Calu3 (cell line): ENCODE measurements around the gene TCEANC. TPM values are rescaled to one million over a fixed set of nuclear protein-coding genes. Genes with fewer than 3 reads are reported as not detected.
A peak's percentile ranks its signal among the peaks of the same experiment; 100 is the strongest.

Experiments used
- BruUV-seq: library from RNA; stranded (reverse); fragments of 400-500 nt; replicated peaks from 2 replicates; lab custom pipeline; 2021; lab: Mats Ljungman, UMichigan
- CTCF ChIA-PET: fragments of 300-600 bp; sonication (Branson Sonifier 250); formaldehyde crosslinking; loops from one replicate; lab custom pipeline; 2022; ENCODE audit warnings: antibody characterized with exemption; lab: Charles Lee
- DNase-seq: peaks from one replicate; pipeline ENCODE4 v3.0.0; 2022
- H3K27ac Mint-ChIP-seq: one replicate; pipeline ENCODE4 v1.8.0; 2022; ENCODE audit warnings: mixed read lengths; ENCODE audit not compliant: unreplicated experiment
- H3K27me3 Mint-ChIP-seq: one replicate; pipeline ENCODE4 v1.8.0; 2022; ENCODE audit warnings: mixed read lengths; ENCODE audit not compliant: unreplicated experiment
- H3K36me3 Mint-ChIP-seq: one replicate; pipeline ENCODE4 v1.8.0; 2022; ENCODE audit warnings: mild to moderate bottlenecking, moderate library complexity, mixed read lengths; ENCODE audit not compliant: insufficient read depth, unreplicated experiment
- H3K4me1 Mint-ChIP-seq: one replicate; pipeline ENCODE4 v1.8.0; 2022; ENCODE audit warnings: mild to moderate bottlenecking, low read depth, mixed read lengths; ENCODE audit not compliant: unreplicated experiment
- H3K4me3 Mint-ChIP-seq: one replicate; pipeline ENCODE4 v1.8.0; 2022; ENCODE audit warnings: mild to moderate bottlenecking, low read depth, moderate library complexity, mixed read lengths; ENCODE audit not compliant: unreplicated experiment
- H3K9me3 Mint-ChIP-seq: one replicate; pipeline ENCODE4 v1.8.0; 2022; ENCODE audit warnings: low read depth, mixed read lengths; ENCODE audit not compliant: unreplicated experiment
- CTCF ChIP-seq: fragments of 200-600 bp; IDR thresholded peaks from one replicate; pipeline ENCODE4 v1.8.0; 2022; ENCODE audit warnings: antibody characterized with exemption; ENCODE audit not compliant: unreplicated experiment
- intact Hi-C: fragments of 100-400 bp; cut with micrococcal nuclease; formaldehyde crosslinking; loops from one replicate; pipeline ENCODE4 v1.10.0; 2022; ENCODE audit not compliant: unreplicated experiment
- total RNA-seq: library from RNA; stranded (reverse); gene quantifications from 2 replicates; pipeline ENCODE4 v1.2.3, GENCODE V29; 2022

TCEANC gene
- total RNA-seq, 1 experiment from 2014 or later: 2.1 TPM

GRCh38 chrX:13694359-13694758, 41.4 kb downstream of the TCEANC start:
- H3K27me3 Mint-ChIP-seq: no peaks in the 10 kb centered on the region
- CTCF ChIA-PET: no interaction called here
- no TSS peak for BruUV-seq
- no peak for DNase-seq
- TF ChIP-seq CTCF: no peak
- H3K27ac Mint-ChIP-seq: peak overlapping the region; percentile 88
- H3K4me3 Mint-ChIP-seq: peak overlapping the region; percentile 86
- H3K9me3 Mint-ChIP-seq: no peaks in the 10 kb centered on the region
- intact Hi-C loops: loop anchor here (5.0 kb wide), 1 partner anchor 38 kb away; the partner anchor contains the start of genes OFD1 and TRAPPC2
- H3K4me1 Mint-ChIP-seq: peaks cover 57% of the 10 kb centered on the region
- H3K36me3 Mint-ChIP-seq: peaks cover 56% of the 10 kb centered on the region

- TF ChIP-seq CTCF: no peak
- CTCF ChIA-PET: no interaction called here
- H3K27ac Mint-ChIP-seq: peak overlapping the region; percentile 88
- no peaks in the 10 kb centered on the region for H3K9me3 Mint-ChIP-seq
- no peak for DNase-seq
- H3K4me3 Mint-ChIP-seq: peak overlapping the region; percentile 86
- peaks cover 53% of the 10 kb centered on the region for H3K36me3 Mint-ChIP-seq
- intact Hi-C loops: loop anchor here (5.0 kb wide), 1 partner anchor 37 kb away; the partner anchor contains the start of genes OFD1 and TRAPPC2
- no peaks in the 10 kb centered on the region for H3K27me3 Mint-ChIP-seq
- peaks cover 62% of the 10 kb centered on the region for H3K4me1 Mint-ChIP-seq
- BruUV-seq: no TSS peak
Measured at GRCh38 chrX:13694983-13695382, 42.0 kb downstream of the TCEANC start.

GRCh38 chrX:13695601-13696115, 42.7 kb downstream of the TCEANC start:
- CTCF ChIA-PET: interaction anchor here (0.5 kb wide), 1 partner anchor 53 kb away, joined by 3 read pairs; no protein-coding TSS in a partner anchor
- no TSS peak for BruUV-seq
- intact Hi-C loops: no loop called here
- no peak for DNase-seq
- Mint-ChIP-seq H3K9me3 (no peaks in the 10 kb centered on the region), H3K27me3 (no peaks in the 10 kb centered on the region), H3K4me1 (peaks cover 62% of the 10 kb centered on the region), H3K36me3 (peaks cover 46% of the 10 kb centered on the region), H3K4me3 (peak overlapping the region; percentile 86), H3K27ac (peak overlapping the region; percentile 88)
- TF ChIP-seq CTCF: no peak

GRCh38 chrX:13697455-13697854, 44.5 kb downstream of the TCEANC start:
- no peak overlapping the region for H3K4me3 Mint-ChIP-seq
- H3K27ac Mint-ChIP-seq: no peak overlapping the region
- no peak for DNase-seq
- intact Hi-C loops: no loop called here
- no TSS peak for BruUV-seq
- TF ChIP-seq CTCF: no peak
- peaks cover 70% of the 10 kb centered on the region for H3K4me1 Mint-ChIP-seq
- H3K27me3 Mint-ChIP-seq: no peaks in the 10 kb centered on the region
- H3K9me3 Mint-ChIP-seq: no peaks in the 10 kb centered on the region
- H3K36me3 Mint-ChIP-seq: peaks cover 35% of the 10 kb centered on the region
- CTCF ChIA-PET: interaction anchor here (1.0 kb wide), 1 partner anchor 40 kb away, joined by 3 read pairs; no protein-coding TSS in a partner anchor
